ENCODE measurements around the gene MARK1. TPM values are rescaled to one million over a fixed set of nuclear protein-coding genes. Genes with fewer than 3 reads are reported as not detected.

The MARK1 gene
- 0.05 and 0.14 TPM in 2 replicates for total RNA-seq (2022)
- percentile 19 among the genes with signal in this experiment for Bru-seq, nascent RNA
- percentile 14 among the genes with signal in this experiment for BruChase-seq, experiment 1, labeled RNA remaining after a 2-hour chase
- BruChase-seq, experiment 2, labeled RNA remaining after a 6-hour chase, result percentile 8 among the genes with signal in this experiment
- long read RNA-seq, result 0 reads

DNA sequence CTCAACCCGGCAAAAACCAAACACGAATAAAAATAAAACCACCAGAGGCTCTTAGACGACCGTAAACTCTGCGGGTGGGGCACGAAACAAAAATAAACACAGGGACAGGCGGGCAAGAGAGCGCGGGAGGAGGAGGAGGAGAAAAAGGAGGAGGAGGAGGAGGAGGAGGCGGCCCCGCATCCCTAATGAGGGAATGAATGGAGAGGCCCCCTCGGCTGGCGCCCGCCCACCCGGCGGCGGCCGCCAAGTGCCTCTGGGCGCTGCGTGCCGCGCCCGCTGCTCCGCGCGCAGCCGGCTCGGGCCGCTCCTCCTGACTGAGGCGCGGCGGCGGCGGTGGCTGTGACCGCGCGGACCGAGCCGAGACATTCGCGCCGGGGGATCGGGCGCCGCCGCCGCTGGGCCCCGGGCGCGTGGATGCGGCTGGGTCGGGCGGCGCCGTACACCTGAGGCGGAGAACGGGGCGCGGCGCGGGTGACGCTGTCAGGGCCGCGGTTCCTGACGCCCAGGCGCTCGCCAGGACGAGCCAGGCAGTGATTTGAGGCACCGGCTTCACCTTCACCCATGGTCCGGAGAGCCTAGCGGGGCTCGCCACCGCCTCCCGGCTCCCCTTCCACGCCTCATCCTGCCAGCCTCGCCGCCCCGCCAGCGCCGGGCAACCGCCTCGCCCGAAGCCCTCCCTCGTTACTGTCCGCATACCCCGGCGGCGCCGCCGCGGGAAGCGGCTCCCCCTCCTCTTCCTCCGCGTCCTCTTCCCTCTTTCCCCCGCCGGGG is at the start of gene MARK1:
MARK1 (plus strand) TSS at position 229 of the 771 bp plus-strand sequence. CDS start 687 bp downstream, outside the sequence.
- Mint-ChIP-seq H3K27me3 (ENCODE audit: insufficient read depth, unreplicated experiment) (peaks cover 40% of the 10 kb centered on the region), H3K27ac (ENCODE audit: unreplicated experiment) (peak within 1 kb of the TSS; percentile 34), H3K4me3 (ENCODE audit: unreplicated experiment) (peak within 1 kb of the TSS; percentile 86), H3K4me1 (ENCODE audit: low read depth, unreplicated experiment) (peaks cover 8% of the 10 kb centered on the region), H3K36me3 (ENCODE audit: insufficient read depth, unreplicated experiment) (no peaks in the 10 kb centered on the region), H3K9me3 (ENCODE audit: unreplicated experiment) (peaks cover 2% of the 10 kb centered on the region)
- POLR2A ChIA-PET, result no interaction called here
- Histone ChIP-seq H3K4me1 (no peaks in the 10 kb centered on the region), H3K9me3 (no peaks in the 10 kb centered on the region; the same call in 1 of the 2 replicates), H3K4me3 (ENCODE audit: low read depth, low read length) (peak within 1 kb of the TSS; percentile 55), H3K36me3 (ENCODE audit: control insufficient read depth, insufficient read depth, low read length) (no peaks in the 10 kb centered on the region), H3K27me3 (replicated peaks; ENCODE audit: control insufficient read depth, insufficient read depth, low read length) (peaks cover 10% of the 10 kb centered on the region)
- no TSS peak for BruUV-seq (replicated peaks)
- CTCF ChIA-PET, result no interaction called here
- TF ChIP-seq, protein P1, sequence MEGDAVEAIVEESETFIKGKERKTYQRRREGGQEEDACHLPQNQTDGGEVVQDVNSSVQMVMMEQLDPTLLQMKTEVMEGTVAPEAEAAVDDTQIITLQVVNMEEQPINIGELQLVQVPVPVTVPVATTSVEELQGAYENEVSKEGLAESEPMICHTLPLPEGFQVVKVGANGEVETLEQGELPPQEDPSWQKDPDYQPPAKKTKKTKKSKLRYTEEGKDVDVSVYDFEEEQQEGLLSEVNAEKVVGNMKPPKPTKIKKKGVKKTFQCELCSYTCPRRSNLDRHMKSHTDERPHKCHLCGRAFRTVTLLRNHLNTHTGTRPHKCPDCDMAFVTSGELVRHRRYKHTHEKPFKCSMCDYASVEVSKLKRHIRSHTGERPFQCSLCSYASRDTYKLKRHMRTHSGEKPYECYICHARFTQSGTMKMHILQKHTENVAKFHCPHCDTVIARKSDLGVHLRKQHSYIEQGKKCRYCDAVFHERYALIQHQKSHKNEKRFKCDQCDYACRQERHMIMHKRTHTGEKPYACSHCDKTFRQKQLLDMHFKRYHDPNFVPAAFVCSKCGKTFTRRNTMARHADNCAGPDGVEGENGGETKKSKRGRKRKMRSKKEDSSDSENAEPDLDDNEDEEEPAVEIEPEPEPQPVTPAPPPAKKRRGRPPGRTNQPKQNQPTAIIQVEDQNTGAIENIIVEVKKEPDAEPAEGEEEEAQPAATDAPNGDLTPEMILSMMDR (IDR thresholded peaks at IDR 0.05; ENCODE audit: insufficient read depth in 1 of 2, low read depth in 1 of 2, low read length in 1 of 2, severe bottlenecking in 1 of 2, unreplicated experiment in 1 of 2), result no peak
- intact Hi-C loops (cut with micrococcal nuclease; ENCODE audit: unreplicated experiment), result loop anchor here (5.0 kb wide), 1 partner anchor 156 kb away; no protein-coding TSS in a partner anchor
- DNase-seq, result peak in 1 of 2 experiments; percentile 43

DNA sequence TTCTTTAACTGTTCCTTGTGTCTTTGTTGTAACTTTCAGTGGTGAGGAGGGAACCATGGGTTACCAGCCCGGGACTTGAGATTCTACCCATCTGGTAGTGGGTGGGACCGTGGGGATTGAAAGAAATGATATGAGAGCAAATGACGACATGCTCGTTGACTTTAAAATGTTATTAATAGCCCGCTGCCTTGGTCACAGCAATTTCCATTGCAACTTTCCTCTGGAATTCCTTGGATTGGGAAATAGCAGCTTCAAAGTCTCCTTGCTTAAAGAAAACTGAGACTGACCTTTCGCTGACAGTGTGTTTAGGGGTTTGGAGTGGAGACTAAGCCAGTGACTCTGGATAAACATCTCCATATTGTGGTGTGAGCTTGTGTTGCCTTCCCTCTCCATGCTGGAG is 44.2 kb upstream of the MARK1 start:
- ChIA-PET CTCF (no interaction called here), POLR2A (no interaction called here)
- BruUV-seq (replicated peaks), result no TSS peak
- H3K4me3 Mint-ChIP-seq (ENCODE audit: unreplicated experiment), result no peak overlapping the region
- H3K36me3 Mint-ChIP-seq (ENCODE audit: insufficient read depth, unreplicated experiment), result no peaks in the 10 kb centered on the region
- H3K4me3 ChIP-seq (ENCODE audit: low read depth, low read length), result no peak overlapping the region
- H3K27ac Mint-ChIP-seq (ENCODE audit: unreplicated experiment), result no peak overlapping the region
- H3K36me3 ChIP-seq (ENCODE audit: control insufficient read depth, insufficient read depth, low read length), result no peaks in the 10 kb centered on the region
- peaks cover 5% of the 10 kb centered on the region; the same call in 1 of the 2 replicates for H3K4me1 ChIP-seq
- H3K9me3 Mint-ChIP-seq (ENCODE audit: unreplicated experiment), result peaks cover 2% of the 10 kb centered on the region
- no peak for DNase-seq
- H3K4me1 Mint-ChIP-seq (ENCODE audit: low read depth, unreplicated experiment), result peaks cover 15% of the 10 kb centered on the region
- TF ChIP-seq, protein P1 (IDR thresholded peaks at IDR 0.05; ENCODE audit: insufficient read depth in 1 of 2, low read depth in 1 of 2, low read length in 1 of 2, severe bottlenecking in 1 of 2, unreplicated experiment in 1 of 2), result no peak
- intact Hi-C loops (cut with micrococcal nuclease; ENCODE audit: unreplicated experiment), result no loop called here
- no peaks in the 10 kb centered on the region for H3K27me3 ChIP-seq (replicated peaks; ENCODE audit: control insufficient read depth, insufficient read depth, low read length)
- peaks cover 5% of the 10 kb centered on the region for H3K27me3 Mint-ChIP-seq (ENCODE audit: insufficient read depth, unreplicated experiment)
- H3K9me3 ChIP-seq, result no peaks in the 10 kb centered on the region

DNA sequence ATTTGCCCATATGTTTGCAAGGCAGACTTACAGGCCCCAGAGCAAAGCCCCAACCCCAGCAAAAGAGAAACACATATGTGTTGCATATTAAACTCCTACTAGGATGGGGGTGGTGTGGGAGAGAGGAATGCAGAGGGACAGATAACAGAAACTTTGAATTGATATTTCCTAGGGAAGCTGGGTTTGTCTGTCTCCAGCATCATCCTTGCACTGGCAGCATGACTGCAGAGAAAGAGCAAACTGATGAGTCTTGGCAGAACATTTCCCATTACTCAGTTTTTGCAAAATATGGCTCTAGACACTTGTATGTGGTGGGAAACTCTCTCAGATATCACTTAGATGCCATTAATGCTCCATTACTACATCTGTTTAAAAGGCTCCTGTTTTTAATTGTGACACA is 43.8 kb upstream of the MARK1 start:
- BruUV-seq (replicated peaks), result no TSS peak
- ChIA-PET POLR2A (no interaction called here), CTCF (interaction anchor here (2.1 kb wide), 1 partner anchor 188 kb away, joined by 11 read pairs; no protein-coding TSS in a partner anchor)
- Mint-ChIP-seq H3K9me3 (ENCODE audit: unreplicated experiment) (peaks cover 7% of the 10 kb centered on the region), H3K36me3 (ENCODE audit: insufficient read depth, unreplicated experiment) (no peaks in the 10 kb centered on the region), H3K27me3 (ENCODE audit: insufficient read depth, unreplicated experiment) (peaks cover 9% of the 10 kb centered on the region), H3K4me1 (ENCODE audit: low read depth, unreplicated experiment) (peaks cover 20% of the 10 kb centered on the region), H3K27ac (ENCODE audit: unreplicated experiment) (no peak overlapping the region), H3K4me3 (ENCODE audit: unreplicated experiment) (no peak overlapping the region)
- DNase-seq, result no peak
- H3K4me3 ChIP-seq (ENCODE audit: low read depth, low read length), result no peak overlapping the region
- no peaks in the 10 kb centered on the region for H3K9me3 ChIP-seq
- H3K27me3 ChIP-seq (replicated peaks; ENCODE audit: control insufficient read depth, insufficient read depth, low read length), result no peaks in the 10 kb centered on the region
- TF ChIP-seq, protein P1 (IDR thresholded peaks at IDR 0.05; ENCODE audit: insufficient read depth in 1 of 2, low read depth in 1 of 2, low read length in 1 of 2, severe bottlenecking in 1 of 2, unreplicated experiment in 1 of 2), result no peak
- H3K4me1 ChIP-seq, result peaks cover 5% of the 10 kb centered on the region; the same call in 1 of the 2 replicates
- intact Hi-C loops (cut with micrococcal nuclease; ENCODE audit: unreplicated experiment), result no loop called here
- no peaks in the 10 kb centered on the region for H3K36me3 ChIP-seq (ENCODE audit: control insufficient read depth, insufficient read depth, low read length)

Data from Caco-2 (cell line).